ENCODE results near the gene NAA15. TPM values are rescaled to one million over a fixed set of nuclear protein-coding genes. Genes with fewer than 3 reads are reported as not detected.

Gene NAA15
- polyA plus RNA-seq, 3 donors, result 5.2 to 20.2 (median 8.8) TPM

- no peaks in the 10 kb centered on the region for H3K9me3 Mint-ChIP-seq
- Histone ChIP-seq H3K4me1 (ENCODE audit: control insufficient read depth in 1 of 2, insufficient read depth in 2 of 2, low read length in 2 of 2) (peaks cover 18 to 20% of the 10 kb centered on the region in 2 donors), H3K27ac (ENCODE audit: low read depth in 1 of 2, low read length in 2 of 2) (peak overlapping the region in 1 of 2 donors; percentile 52), H3K79me2 (ENCODE audit: insufficient read depth, low read length) (peaks cover 100% of the 10 kb centered on the region), H3K36me3 (replicated peaks in 1 of 2; ENCODE audit: control insufficient read depth in 1 of 2, insufficient read depth in 2 of 2, low read length in 2 of 2) (no peaks in the 10 kb centered on the region), H3K9ac (ENCODE audit: insufficient read depth, low read length, poor library complexity, severe bottlenecking) (no peak overlapping the region), H3K4me2 (replicated peaks; ENCODE audit: extremely low read depth, low read length, poor library complexity, severe bottlenecking) (no peak overlapping the region), H3K27me3 (ENCODE audit: control insufficient read depth in 2 of 2, insufficient read depth in 2 of 2, low read length in 2 of 2) (no peaks in the 10 kb centered on the region), H2AFZ (ENCODE audit: insufficient read depth, low read depth, low read length, poor library complexity, severe bottlenecking) (no peak overlapping the region), H4K20me1 (ENCODE audit: insufficient read depth, low read length) (peaks cover 81% of the 10 kb centered on the region), H3K4me3 (replicated peaks in 1 of 3; ENCODE audit: low read depth in 2 of 3, low read length in 3 of 3) (no peak overlapping the region), H3K9me3 (replicated peaks in 1 of 2; ENCODE audit: control insufficient read depth in 1 of 2, insufficient read depth in 1 of 2, low read length in 2 of 2) (no peaks in the 10 kb centered on the region)
- H3K36me3 Mint-ChIP-seq, result peaks cover 0 to 12% of the 10 kb centered on the region in 2 donors
- TF ChIP-seq CTCF (IDR thresholded peaks at IDR 0.05), result no peak
- intact Hi-C loops (cut with micrococcal nuclease), result no loop called here
- H3K4me3 Mint-ChIP-seq, result no peak overlapping the region
- peak overlapping the region in 3 of 7 donors; percentile 21 to 82 (median 21) for H3K27ac Mint-ChIP-seq
- peaks cover 49% of the 10 kb centered on the region for H3K4me1 Mint-ChIP-seq
- H3K27me3 Mint-ChIP-seq (ENCODE audit: low read depth in 3 of 3), result no peaks in the 10 kb centered on the region
- no peak for DNase-seq
- 96% methylated on average over 3 of the region's 4 CpGs for WGBS (ENCODE audit: insufficient coverage)
Measured at GRCh38 chr4:139314047-139314800, 12.9 kb downstream of the NAA15 start.

- H3K9me3 Mint-ChIP-seq, result no peaks in the 10 kb centered on the region
- no peaks in the 10 kb centered on the region for H3K9me3 ChIP-seq (replicated peaks in 1 of 2; ENCODE audit: control insufficient read depth in 1 of 2, insufficient read depth in 1 of 2, low read length in 2 of 2)
- H3K27ac Mint-ChIP-seq, result peak overlapping the region in 3 of 7 donors; percentile 42 to 82 (median 73)
- H3K4me3 Mint-ChIP-seq, result no peak overlapping the region
- intact Hi-C loops (cut with micrococcal nuclease), result no loop called here
- H3K27ac ChIP-seq (ENCODE audit: low read depth in 1 of 2, low read length in 2 of 2), result peak overlapping the region in 1 of 2 donors; percentile 28
- H3K27me3 Mint-ChIP-seq (ENCODE audit: low read depth in 3 of 3), result no peaks in the 10 kb centered on the region
- H3K27me3 ChIP-seq (ENCODE audit: control insufficient read depth in 2 of 2, insufficient read depth in 2 of 2, low read length in 2 of 2), result no peaks in the 10 kb centered on the region
- no peak overlapping the region for H2AFZ ChIP-seq (ENCODE audit: insufficient read depth, low read depth, low read length, poor library complexity, severe bottlenecking)
- no peak overlapping the region for H3K4me3 ChIP-seq (replicated peaks in 1 of 3; ENCODE audit: low read depth in 2 of 3, low read length in 3 of 3)
- H3K36me3 Mint-ChIP-seq, result peaks cover 0 to 7% of the 10 kb centered on the region in 2 donors
- peaks cover 86% of the 10 kb centered on the region for H4K20me1 ChIP-seq (ENCODE audit: insufficient read depth, low read length)
- H3K36me3 ChIP-seq (replicated peaks in 1 of 2; ENCODE audit: control insufficient read depth in 1 of 2, insufficient read depth in 2 of 2, low read length in 2 of 2), result no peaks in the 10 kb centered on the region
- H3K4me2 ChIP-seq (replicated peaks; ENCODE audit: extremely low read depth, low read length, poor library complexity, severe bottlenecking), result no peak overlapping the region
- H3K79me2 ChIP-seq (ENCODE audit: insufficient read depth, low read length), result peaks cover 100% of the 10 kb centered on the region
- WGBS (ENCODE audit: insufficient coverage), result 95% methylated on average over 5 of the region's 13 CpGs
- peaks cover 51% of the 10 kb centered on the region for H3K4me1 Mint-ChIP-seq
- no peak for TF ChIP-seq CTCF (IDR thresholded peaks at IDR 0.05)
- H3K4me1 ChIP-seq (ENCODE audit: control insufficient read depth in 1 of 2, insufficient read depth in 2 of 2, low read length in 2 of 2), result peaks cover 18 to 20% of the 10 kb centered on the region in 2 donors
- H3K9ac ChIP-seq (ENCODE audit: insufficient read depth, low read length, poor library complexity, severe bottlenecking), result no peak overlapping the region
- no peak for DNase-seq
Measured at GRCh38 chr4:139315221-139315675, 13.9 kb downstream of the NAA15 start.
